ENCODE results near the gene FTSJ3. TPM values are rescaled to one million over a fixed set of nuclear protein-coding genes. Genes with fewer than 3 reads are reported as not detected.

FTSJ3 gene
- total RNA-seq, 4 donors from 2014 or later, result 37.8 to 64.7 (median 47.2) TPM

GRCh38 chr17:63783522-63783921, 43.9 kb downstream of the FTSJ3 start:
- peaks cover 0 to 16% of the 10 kb centered on the region in 2 donors for H3K36me3 ChIP-seq
- no peaks in the 10 kb centered on the region for H3K9me3 ChIP-seq
- intact Hi-C loops (cut with DNase I), result no loop called here
- TF ChIP-seq POLR2A (IDR thresholded peaks at IDR 0.05) (no peak), CTCF (IDR thresholded peaks at IDR 0.05) (no peak)
- DNase-seq, result no peak
- no peaks in the 10 kb centered on the region for H3K27me3 ChIP-seq
- peaks cover 0 to 7% of the 10 kb centered on the region in 2 donors for H3K4me1 ChIP-seq
- H3K27ac ChIP-seq, result no peak overlapping the region
- no peak overlapping the region for H3K4me3 ChIP-seq (replicated peaks in 1 of 3)
- 82 to 84% methylated on average over 6 of the region's 6 CpGs for WGBS, 2 donors

- 96 to 100% methylated on average over 4 of the region's 4 CpGs for WGBS, 2 donors
- H3K4me3 ChIP-seq (replicated peaks in 1 of 3), result no peak overlapping the region
- no peaks in the 10 kb centered on the region for H3K36me3 ChIP-seq
- no peaks in the 10 kb centered on the region for H3K9me3 ChIP-seq
- H3K27me3 ChIP-seq, result no peaks in the 10 kb centered on the region
- intact Hi-C loops (cut with DNase I), result no loop called here
- no peak for DNase-seq
- no peak overlapping the region for H3K27ac ChIP-seq
- no peak for TF ChIP-seq POLR2A (IDR thresholded peaks at IDR 0.05)
- H3K4me1 ChIP-seq, result peaks cover 3 to 7% of the 10 kb centered on the region in 2 donors
Measured at GRCh38 chr17:63780928-63781327, 46.5 kb downstream of the FTSJ3 start.

- peaks cover 8 to 11% of the 10 kb centered on the region in 2 donors for H3K4me1 ChIP-seq
- H3K36me3 ChIP-seq, result no peaks in the 10 kb centered on the region
- no peak overlapping the region for H3K4me3 ChIP-seq (replicated peaks in 1 of 3)
- no peaks in the 10 kb centered on the region for H3K27me3 ChIP-seq
- WGBS, 2 donors, result 90 to 100% methylated on average over 1 of the region's 1 CpG
- no peaks in the 10 kb centered on the region for H3K9me3 ChIP-seq
- no peak for TF ChIP-seq POLR2A (IDR thresholded peaks at IDR 0.05)
- no peak for TF ChIP-seq CTCF (IDR thresholded peaks at IDR 0.05)
- no peak for DNase-seq
- H3K27ac ChIP-seq, result no peak overlapping the region
- intact Hi-C loops (cut with DNase I), result no loop called here
Measured at GRCh38 chr17:63780507-63780906, 47.0 kb downstream of the FTSJ3 start.

GRCh38 chr17:63775420-63775819, 52.0 kb downstream of the FTSJ3 start:
- 30% methylated on average over 8 of the region's 8 CpGs for WGBS, 2 donors
- TF ChIP-seq POLR2A (IDR thresholded peaks at IDR 0.05), result no peak
- no peak for TF ChIP-seq CTCF (IDR thresholded peaks at IDR 0.05)
- no peak for DNase-seq
- intact Hi-C loops (cut with DNase I), result no loop called here
- no peaks in the 10 kb centered on the region for H3K36me3 ChIP-seq
- H3K4me1 ChIP-seq, result peaks cover 18 to 26% of the 10 kb centered on the region in 2 donors
- H3K4me3 ChIP-seq (replicated peaks in 1 of 3), result peak overlapping the region; percentile 68 to 83 (median 75)
- H3K9me3 ChIP-seq, result no peaks in the 10 kb centered on the region
- no peak overlapping the region for H3K27ac ChIP-seq
- no peaks in the 10 kb centered on the region for H3K27me3 ChIP-seq

- WGBS, 2 donors, result 4 to 5% methylated on average over 4 of the region's 4 CpGs
- no peak for TF ChIP-seq CTCF (IDR thresholded peaks at IDR 0.05)
- TF ChIP-seq POLR2A (IDR thresholded peaks at IDR 0.05), result no peak
- H3K4me3 ChIP-seq (replicated peaks in 1 of 3), result peak overlapping the region; percentile 68 to 83 (median 75)
- peaks cover 18 to 25% of the 10 kb centered on the region in 2 donors for H3K4me1 ChIP-seq
- H3K27me3 ChIP-seq, result no peaks in the 10 kb centered on the region
- no peaks in the 10 kb centered on the region for H3K36me3 ChIP-seq
- no peak for DNase-seq
- H3K27ac ChIP-seq, result peak overlapping the region in 1 of 3 donors; percentile 92
- intact Hi-C loops (cut with DNase I), result loop anchor here (5.0 kb wide), 1 partner anchor 62 kb away; no protein-coding TSS in a partner anchor
- H3K9me3 ChIP-seq, result no peaks in the 10 kb centered on the region
Measured at GRCh38 chr17:63774969-63775265, 52.5 kb downstream of the FTSJ3 start.
